Neuron (in vitro differentiated cells): ENCODE data around the gene MYH11.
"Not testable (repeated sequence)": the region's sequence is repeated elsewhere in the genome, so short reads cannot be mapped to it uniquely, and the experiment has no call there.

Experiments used
- H2AFZ ChIP-seq: one replicate; pipeline ENCODE4 v1.6.1; 2013; ENCODE audit warnings: low read depth, mild to moderate bottlenecking, inconsistent platforms, low read length, moderate library complexity
- H3K27me3 ChIP-seq: one replicate; pipeline ENCODE4 v1.6.1; 2013; ENCODE audit warnings: low read length; ENCODE audit not compliant: insufficient read depth
- H3K36me3 ChIP-seq: one replicate; pipeline ENCODE4 v1.6.1; 2013; ENCODE audit warnings: low read length; ENCODE audit not compliant: insufficient read depth
- H3K4me1 ChIP-seq: one replicate; pipeline ENCODE4 v1.6.1; 2013; ENCODE audit warnings: low read length; ENCODE audit not compliant: insufficient read depth
- H3K4me3 ChIP-seq: 2 replicates; pipeline ENCODE4 v1.5.1; 2013; ENCODE audit warnings: mild to moderate bottlenecking, low read length, moderate library complexity
- H3K9me3 ChIP-seq: one replicate; pipeline ENCODE4 v1.6.1; 2013; ENCODE audit warnings: low read length

MYH11 gene

DNA sequence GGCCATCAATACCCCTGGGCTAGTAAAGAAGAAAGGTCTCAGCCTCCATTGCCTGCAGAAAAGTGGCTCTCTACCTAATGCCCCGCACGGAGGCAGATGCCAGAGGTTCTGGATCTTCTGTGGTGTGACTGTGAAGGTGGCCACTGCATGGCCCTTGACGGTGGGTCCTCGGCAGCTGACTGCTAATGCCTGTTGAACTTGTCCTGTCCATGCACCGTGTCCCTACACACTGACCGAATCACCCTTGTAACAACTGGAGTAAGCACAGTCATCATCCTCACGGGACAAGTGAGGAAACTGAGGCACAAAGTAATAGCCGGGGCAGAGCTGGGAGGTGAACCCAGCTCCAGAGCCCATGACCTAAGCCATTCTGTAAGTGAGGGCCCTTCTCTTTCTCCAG, 48.8 kb downstream of the MYH11 start:
- H3K4me3 ChIP-seq, result no peak overlapping the region
- H3K27me3 ChIP-seq, result peaks cover 4% of the 10 kb centered on the region
- no peaks in the 10 kb centered on the region for H3K4me1 ChIP-seq
- H3K36me3 ChIP-seq, result no peaks in the 10 kb centered on the region
- no peak overlapping the region for H2AFZ ChIP-seq
- no peaks in the 10 kb centered on the region for H3K9me3 ChIP-seq

DNA sequence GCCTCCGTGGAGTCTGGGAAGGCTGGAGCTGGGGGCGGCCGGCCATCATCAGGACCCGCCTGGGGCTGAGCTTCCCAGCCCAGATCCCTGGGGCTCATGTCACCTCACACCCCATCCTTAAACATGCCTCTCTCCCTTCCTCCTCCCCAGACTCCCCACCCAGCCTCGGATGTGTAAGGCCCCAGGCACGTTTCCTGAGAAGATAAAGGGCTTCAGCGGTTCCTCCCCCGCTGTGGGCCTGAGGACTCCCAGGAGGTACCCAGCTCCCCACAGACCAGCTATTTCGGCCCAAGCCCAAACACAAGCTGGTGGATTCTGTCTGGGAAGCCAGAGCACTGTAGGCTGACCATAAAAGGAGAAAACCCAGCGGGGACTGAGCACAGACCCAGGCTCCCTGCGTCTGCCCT, 49.2 kb downstream of the MYH11 start:
- peaks cover 4% of the 10 kb centered on the region for H3K27me3 ChIP-seq
- H2AFZ ChIP-seq, result no peak overlapping the region
- no peaks in the 10 kb centered on the region for H3K9me3 ChIP-seq
- H3K4me3 ChIP-seq, result no peak overlapping the region
- H3K36me3 ChIP-seq, result no peaks in the 10 kb centered on the region
- H3K4me1 ChIP-seq, result no peaks in the 10 kb centered on the region

DNA sequence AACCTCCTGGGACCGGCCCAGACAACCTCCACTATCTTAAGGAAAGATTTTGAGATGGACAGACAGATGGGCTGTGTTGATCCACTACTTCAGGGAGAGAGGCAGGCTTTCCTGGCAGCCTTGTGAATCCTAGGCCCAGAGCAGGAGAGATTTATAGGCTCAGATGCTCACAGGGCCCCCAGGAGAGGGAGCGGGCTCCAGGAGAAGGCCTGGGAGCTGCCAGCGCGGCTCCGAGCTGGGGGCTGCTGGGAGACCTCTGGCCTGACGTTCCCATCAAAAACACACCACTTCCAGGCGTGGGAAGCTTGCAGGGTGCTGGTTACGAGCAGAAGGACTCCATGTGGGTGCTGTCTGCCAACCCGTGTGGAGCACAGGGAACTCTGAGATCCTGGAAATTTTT, 53.2 kb downstream of the MYH11 start:
- Histone ChIP-seq H3K27me3 (peaks cover 3% of the 10 kb centered on the region), H2AFZ (no peak overlapping the region), H3K36me3 (no peaks in the 10 kb centered on the region)

DNA sequence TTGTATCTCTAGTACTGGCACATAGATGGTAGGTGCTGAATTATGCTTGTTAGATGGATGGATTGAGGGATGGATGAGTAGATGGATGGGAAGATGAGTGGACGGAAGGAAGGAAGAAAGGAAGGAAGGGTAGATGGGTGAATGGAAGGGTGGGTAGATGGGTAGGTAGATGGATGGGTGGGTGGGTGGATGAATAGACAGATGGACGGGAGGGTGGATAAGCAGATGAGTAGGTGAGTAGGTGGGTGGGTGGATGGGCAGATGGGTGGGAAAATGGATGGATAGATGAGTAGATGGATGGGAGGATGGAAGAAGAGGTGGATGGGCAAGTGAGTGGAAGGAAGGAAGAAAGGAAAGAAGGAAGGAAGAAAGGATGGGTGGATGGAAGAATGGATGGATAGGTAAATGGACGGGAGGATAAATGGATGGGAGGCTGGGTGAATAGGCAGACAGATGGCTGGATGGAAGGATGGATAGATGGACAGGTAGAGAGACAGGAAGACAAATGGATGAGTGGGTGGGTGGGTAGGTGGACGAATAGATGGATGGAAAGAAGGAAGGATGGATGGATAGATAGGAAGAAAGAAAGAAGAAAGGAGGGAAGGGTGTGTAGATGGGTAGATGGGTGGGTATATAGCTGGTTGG, 56.9 kb downstream of the MYH11 start:
- Histone ChIP-seq H3K4me3 (no peak overlapping the region), H3K4me1 (no peaks in the 10 kb centered on the region)

More for the DNA sequence above, 53.2 kb downstream of the MYH11 start:
- H3K4me3 ChIP-seq, result no peak overlapping the region
- H3K9me3 ChIP-seq, result no peaks in the 10 kb centered on the region
- no peaks in the 10 kb centered on the region for H3K4me1 ChIP-seq

DNA sequence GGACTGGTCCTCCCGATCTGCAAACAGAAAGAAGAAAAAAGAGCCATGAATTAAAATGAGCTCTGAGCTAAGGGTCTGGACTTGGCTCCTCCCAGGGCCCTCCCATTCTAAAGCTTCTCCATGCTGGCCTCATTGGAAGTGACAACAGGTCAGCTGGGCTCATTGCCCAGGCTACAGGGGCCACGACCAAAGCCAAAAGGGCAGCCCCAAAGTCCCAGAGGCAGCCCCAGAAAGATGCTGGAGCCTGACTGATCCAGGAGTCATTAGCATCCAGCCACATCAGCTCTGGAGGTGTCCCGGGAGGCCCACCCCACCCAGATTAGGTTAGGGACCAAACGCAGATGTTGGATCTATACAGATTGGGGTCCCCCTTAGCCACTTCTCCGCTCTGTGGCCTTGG, 58.2 kb downstream of the MYH11 start:
- no peak overlapping the region for H3K4me3 ChIP-seq
- no peaks in the 10 kb centered on the region for H3K36me3 ChIP-seq
- no peak overlapping the region for H2AFZ ChIP-seq
- H3K9me3 ChIP-seq, result no peaks in the 10 kb centered on the region
- no peaks in the 10 kb centered on the region for H3K4me1 ChIP-seq
- peaks cover 2% of the 10 kb centered on the region for H3K27me3 ChIP-seq

More for the DNA sequence above, 56.9 kb downstream of the MYH11 start:
- H3K27me3 ChIP-seq, result peaks cover 3% of the 10 kb centered on the region
- no peak overlapping the region for H2AFZ ChIP-seq
- H3K36me3 ChIP-seq, result no peaks in the 10 kb centered on the region
- H3K9me3 ChIP-seq, result no peaks in the 10 kb centered on the region

DNA sequence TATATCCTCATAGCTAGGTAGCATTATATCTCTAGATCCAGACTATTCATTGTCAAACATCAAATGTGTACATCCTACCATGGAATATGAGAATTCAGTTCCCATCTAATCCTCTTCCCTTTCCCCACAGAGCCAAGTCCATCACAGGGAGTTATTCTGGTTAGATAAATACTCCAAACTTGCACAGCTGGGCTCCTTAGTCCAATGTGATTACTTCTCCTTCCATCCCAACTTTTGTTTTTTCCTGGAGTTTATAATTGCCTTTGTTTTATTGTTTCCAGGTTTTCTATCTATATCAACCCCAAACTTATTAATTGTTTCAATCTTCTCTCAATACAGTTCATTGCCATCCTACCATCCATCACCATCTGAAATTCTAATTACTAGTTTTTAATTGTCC, 59.9 kb downstream of the MYH11 start:
- no peaks in the 10 kb centered on the region for H3K4me1 ChIP-seq
- H3K9me3 ChIP-seq, result no peaks in the 10 kb centered on the region
- H2AFZ ChIP-seq, result no peak overlapping the region
- H3K4me3 ChIP-seq, result no peak overlapping the region
- no peaks in the 10 kb centered on the region for H3K36me3 ChIP-seq
- no peaks in the 10 kb centered on the region for H3K27me3 ChIP-seq

DNA sequence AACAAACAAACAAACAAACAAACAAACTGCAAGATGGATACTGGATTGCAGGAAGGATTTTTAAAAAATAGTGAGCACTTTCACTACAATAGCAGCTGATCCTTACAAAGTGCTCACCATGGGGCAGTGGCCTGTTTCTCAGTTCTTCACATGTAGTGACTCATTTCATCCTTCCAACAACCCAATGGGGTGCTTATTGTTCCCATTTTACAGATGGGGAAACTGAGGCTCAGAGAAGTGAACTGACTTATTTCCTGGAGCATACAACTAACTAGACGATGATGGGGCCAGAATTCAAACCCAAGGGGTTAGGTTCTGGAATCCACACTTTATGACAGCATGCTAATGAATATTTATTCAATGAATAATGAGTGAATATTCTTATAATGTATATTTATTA, 61.2 kb downstream of the MYH11 start:
- H3K4me1 ChIP-seq, result no peaks in the 10 kb centered on the region
- no peaks in the 10 kb centered on the region for H3K36me3 ChIP-seq
- H2AFZ ChIP-seq, result no peak overlapping the region
- no peaks in the 10 kb centered on the region for H3K27me3 ChIP-seq
- no peak overlapping the region for H3K4me3 ChIP-seq
- H3K9me3 ChIP-seq, result no peaks in the 10 kb centered on the region

DNA sequence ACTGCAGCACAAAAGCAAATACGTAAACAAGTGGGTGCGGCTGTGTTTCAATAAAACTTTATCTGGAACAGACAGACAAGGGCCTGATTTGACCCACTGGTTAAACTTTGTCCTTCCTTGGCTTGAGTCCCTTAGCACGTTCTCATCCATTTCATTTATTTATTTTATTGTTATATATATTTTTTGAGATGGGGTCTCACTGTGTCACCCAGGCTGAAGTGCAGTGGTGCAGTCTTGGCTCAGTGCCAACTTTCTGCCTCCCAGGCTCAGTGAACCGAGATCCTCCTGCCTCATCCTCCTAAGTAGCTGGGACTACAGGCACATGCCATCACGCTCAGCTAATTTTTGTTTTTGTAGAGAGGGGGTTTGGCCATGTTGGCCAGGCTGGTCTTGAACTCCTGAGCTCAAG, 64.3 kb downstream of the MYH11 start:
- Histone ChIP-seq H3K4me1 (no peaks in the 10 kb centered on the region), H3K27me3 (no peaks in the 10 kb centered on the region), H3K36me3 (no peaks in the 10 kb centered on the region), H3K9me3 (no peaks in the 10 kb centered on the region), H3K4me3 (no peak overlapping the region), H2AFZ (no peak overlapping the region)

DNA sequence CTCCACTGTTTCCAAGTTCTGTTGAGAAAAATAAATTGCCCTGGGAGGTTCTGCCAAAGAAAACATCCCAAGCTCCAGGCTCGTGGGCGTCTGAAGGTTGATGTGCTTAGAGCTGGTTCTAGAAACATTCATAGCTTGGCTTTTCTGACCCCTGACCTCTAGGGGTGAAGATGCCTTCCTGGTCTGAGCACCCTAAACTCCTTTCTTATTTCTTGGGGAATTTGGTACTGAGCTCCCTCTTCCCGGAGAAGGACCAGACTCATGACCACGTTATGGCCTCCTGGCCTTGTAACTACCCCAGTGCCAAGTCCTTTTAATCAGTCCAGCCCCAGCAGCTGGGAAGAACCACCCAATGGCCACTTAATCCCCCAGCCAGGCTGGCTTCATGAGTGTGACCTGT, 66.4 kb downstream of the MYH11 start:
- H3K9me3 ChIP-seq, result no peaks in the 10 kb centered on the region
- no peaks in the 10 kb centered on the region for H3K4me1 ChIP-seq
- no peaks in the 10 kb centered on the region for H3K36me3 ChIP-seq
- H3K27me3 ChIP-seq, result no peaks in the 10 kb centered on the region
- no peak overlapping the region for H3K4me3 ChIP-seq
- no peak overlapping the region for H2AFZ ChIP-seq

DNA sequence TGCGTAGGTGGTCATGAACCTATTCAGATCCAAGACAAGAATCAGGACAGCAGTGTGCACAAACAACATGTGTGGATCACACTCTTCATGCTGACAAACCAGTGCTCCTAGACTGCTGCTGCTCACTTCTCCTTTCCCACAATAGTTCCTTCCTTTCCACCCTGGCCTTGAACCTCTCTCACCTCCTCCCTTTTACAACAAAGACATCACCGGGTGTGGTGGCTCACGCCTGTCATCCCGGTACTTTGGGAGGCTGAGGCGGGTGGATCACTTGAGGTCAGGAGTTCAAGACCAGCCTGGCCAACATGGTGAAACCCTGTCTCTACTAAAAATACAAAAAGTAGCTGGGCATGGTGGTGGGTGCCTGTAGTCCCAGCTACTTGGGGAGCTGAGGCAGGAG, 67.0 kb downstream of the MYH11 start:
- not testable (repeated sequence) for H3K4me3 ChIP-seq, H3K36me3 ChIP-seq, H3K9me3 ChIP-seq, H3K4me1 ChIP-seq, H3K27me3 ChIP-seq, H2AFZ ChIP-seq

DNA sequence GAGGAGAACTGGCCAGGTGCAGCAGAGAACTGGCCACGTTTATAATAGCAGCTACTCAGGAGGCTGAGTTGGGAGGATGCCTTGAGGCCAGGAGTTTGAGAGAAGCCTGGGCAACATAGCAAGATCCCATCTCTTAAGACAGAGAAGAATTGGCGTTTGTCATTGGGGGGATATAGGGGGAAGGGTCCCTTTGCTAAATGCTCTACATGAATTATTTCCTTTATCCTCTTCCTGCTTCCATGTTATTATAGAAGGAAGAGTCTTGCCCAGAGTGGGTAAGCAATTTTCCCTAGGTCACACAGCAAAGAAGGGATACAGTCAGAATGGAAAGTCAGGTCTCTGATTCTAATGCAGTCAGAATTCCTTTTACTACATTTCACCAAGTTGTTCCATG, 68.0 kb downstream of the MYH11 start:
- Histone ChIP-seq H3K4me1 (no peaks in the 10 kb centered on the region), H3K4me3 (no peak overlapping the region), H3K27me3 (no peaks in the 10 kb centered on the region), H2AFZ (no peak overlapping the region), H3K36me3 (no peaks in the 10 kb centered on the region), H3K9me3 (peaks cover 3% of the 10 kb centered on the region)

DNA sequence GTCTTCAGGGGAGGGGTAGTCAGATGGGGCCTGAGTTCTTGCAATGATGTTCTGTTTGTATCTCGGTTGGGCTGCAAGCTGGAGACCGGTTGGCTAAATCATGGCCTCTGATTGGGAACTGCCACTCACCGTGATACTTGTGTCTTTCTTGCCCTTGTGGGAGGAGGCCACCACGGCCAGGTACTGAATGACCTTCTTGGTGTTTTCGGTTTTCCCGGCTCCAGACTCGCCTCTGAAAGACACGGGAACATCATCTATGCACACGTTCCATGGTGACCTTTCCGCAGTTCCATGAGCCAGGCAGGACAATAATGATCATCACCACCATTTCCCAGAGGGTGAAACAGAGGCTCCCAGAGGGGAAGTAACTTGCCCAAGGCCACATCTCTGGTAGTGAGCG, 70.3 kb downstream of the MYH11 start:
- Histone ChIP-seq H3K9me3 (peaks cover 3% of the 10 kb centered on the region), H3K4me1 (no peaks in the 10 kb centered on the region), H3K36me3 (no peaks in the 10 kb centered on the region), H2AFZ (no peak overlapping the region), H3K4me3 (no peak overlapping the region), H3K27me3 (no peaks in the 10 kb centered on the region)

DNA sequence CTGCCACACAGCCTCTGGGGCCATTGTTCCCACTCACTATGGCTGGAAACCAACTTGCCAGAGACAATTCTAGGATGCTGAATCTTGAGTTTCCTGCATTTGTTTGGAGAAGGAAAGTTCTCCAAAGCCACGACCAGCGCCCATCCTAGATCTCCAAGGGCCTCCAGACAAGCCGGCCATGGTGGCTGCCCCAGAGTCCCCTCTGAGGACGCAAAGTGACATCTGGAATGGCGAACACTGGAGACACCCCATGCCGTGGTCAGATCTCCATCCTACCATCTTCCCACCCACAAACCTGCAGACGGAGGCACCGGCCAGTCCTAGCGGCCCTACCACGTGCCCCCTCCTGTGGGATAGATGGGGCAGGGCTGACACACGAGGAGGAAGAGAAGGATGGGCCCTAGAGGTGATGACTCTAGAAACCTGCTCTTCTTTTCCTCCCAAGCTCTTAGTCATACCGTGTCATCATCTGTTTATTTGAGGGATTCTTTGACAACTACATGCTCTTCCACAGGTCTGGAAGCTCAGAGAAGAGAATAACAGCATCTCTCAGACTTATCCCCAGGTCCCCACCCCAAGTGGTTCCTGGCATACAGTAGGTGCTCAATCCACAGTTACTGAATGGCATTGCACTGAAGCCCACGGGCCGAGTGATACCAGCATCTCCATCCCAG, 71.3 kb downstream of the MYH11 start:
- no peak overlapping the region for H3K4me3 ChIP-seq
- no peaks in the 10 kb centered on the region for H3K4me1 ChIP-seq
- no peaks in the 10 kb centered on the region for H3K27me3 ChIP-seq
- peaks cover 3% of the 10 kb centered on the region for H3K9me3 ChIP-seq
- no peak overlapping the region for H2AFZ ChIP-seq
- no peaks in the 10 kb centered on the region for H3K36me3 ChIP-seq

DNA sequence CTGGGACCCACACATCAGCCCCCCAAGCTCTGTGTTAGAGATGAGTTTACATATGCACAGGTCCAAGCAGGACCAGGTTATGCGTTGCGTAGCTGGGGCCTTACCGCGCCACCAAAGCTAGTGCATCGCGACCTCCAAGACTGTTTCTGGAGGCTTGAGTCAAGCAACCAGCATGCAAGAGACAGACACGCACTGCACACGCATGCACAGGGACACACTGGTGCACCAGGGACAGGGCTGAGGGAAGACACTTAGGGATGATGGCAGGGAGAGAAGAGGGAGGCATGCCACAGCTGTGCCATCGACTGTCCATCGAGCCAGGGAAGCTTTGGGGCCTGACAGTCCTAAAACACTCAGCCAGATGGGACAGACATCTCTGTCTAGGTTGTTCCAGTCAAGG, 72.8 kb downstream of the MYH11 start:
- no peaks in the 10 kb centered on the region for H3K27me3 ChIP-seq
- no peaks in the 10 kb centered on the region for H3K36me3 ChIP-seq
- no peak overlapping the region for H2AFZ ChIP-seq
- H3K4me3 ChIP-seq, result no peak overlapping the region
- H3K9me3 ChIP-seq, result peaks cover 3% of the 10 kb centered on the region
- H3K4me1 ChIP-seq, result no peaks in the 10 kb centered on the region
